ENCODE measurements around the gene GPR183. TPM values are rescaled to one million over a fixed set of nuclear protein-coding genes. Genes with fewer than 3 reads are reported as not detected.
A peak's percentile ranks its signal among the peaks of the same experiment; 100 is the strongest.

GPR183 gene
- total RNA-seq (2021; ENCODE audit: unreplicated experiment) (0.15 TPM), Bru-seq, nascent RNA (percentile 27 among the genes with signal in this experiment), BruChase-seq, experiment 1, labeled RNA remaining after a 2-hour chase (percentile 27 among the genes with signal in this experiment), BruChase-seq, experiment 2, labeled RNA remaining after a 6-hour chase (percentile 35 among the genes with signal in this experiment)
- polyA plus RNA-seq (2012; ENCODE audit: insufficient read length): not detected
- long read RNA-seq: 0 reads

GRCh38 chr13:99307247-99307646 is at the start of gene GPR183:
GPR183 (minus strand) TSS chr13:99307399; CDS start chr13:99296145, 11,254 bp downstream.
- intact Hi-C loops (cut with micrococcal nuclease; ENCODE audit: unreplicated experiment): no loop called here
- H3K9me3 ChIP-seq (ENCODE audit: control insufficient read depth, insufficient read depth, low read depth, low read length): no peaks in the 10 kb centered on the region
- no peaks in the 10 kb centered on the region for H3K27me3 ChIP-seq (ENCODE audit: control insufficient read depth, insufficient read depth, low read length)
- H3K36me3 ChIP-seq (ENCODE audit: control insufficient read depth, insufficient read depth, low read length): no peaks in the 10 kb centered on the region
- POLR2A ChIA-PET: no interaction called here
- H3K27ac ChIP-seq (ENCODE audit: low read length): no peak within 1 kb of the TSS
- no TSS peak for BruUV-seq (replicated peaks)
- CTCF ChIA-PET: no interaction called here
- no peak within 1 kb of the TSS for H3K4me3 ChIP-seq (ENCODE audit: low read depth in 2 of 2, low read length in 2 of 2)
- H3K4me1 ChIP-seq (ENCODE audit: control insufficient read depth, insufficient read depth, low read length): no peaks in the 10 kb centered on the region
- DNase-seq (ENCODE audit: low read depth, low spot score) (no peak), ATAC-seq (no peak)
- TF ChIP-seq REST (IDR thresholded peaks at IDR 0.05; ENCODE audit: insufficient read depth in 1 of 2, low read depth in 2 of 2, low read length in 1 of 2): no peak
- no peak for TF ChIP-seq TCF7L2 (IDR thresholded peaks at IDR 0.05; ENCODE audit: low read depth, low read length)
- TF ChIP-seq SIN3A (IDR thresholded peaks at IDR 0.05; ENCODE audit: borderline replicate concordance, insufficient read depth, low read depth, low read length): no peak
- TF ChIP-seq CTCF (IDR thresholded peaks at IDR 0.05): no peak
- TF ChIP-seq POLR2AphosphoS5 (IDR thresholded peaks at IDR 0.05; ENCODE audit: low read depth, low read length): no peak
- in situ Hi-C loops (cut with HindIII; ENCODE audit: low pct_unique_long_range_greater_than_20kb, low sequenced_read_pairs): no loop called here

- no peak for DNase-seq (ENCODE audit: low read depth, low spot score)
- intact Hi-C loops (cut with micrococcal nuclease; ENCODE audit: unreplicated experiment) (no loop called here), in situ Hi-C loops (cut with HindIII; ENCODE audit: low pct_unique_long_range_greater_than_20kb, low sequenced_read_pairs) (no loop called here)
- CTCF ChIA-PET: no interaction called here
- POLR2A ChIA-PET: no interaction called here
- Histone ChIP-seq H3K36me3 (ENCODE audit: control insufficient read depth, insufficient read depth, low read length) (0 out of 2 replicates have a peak, but pooled peaks cover 2% of the 10 kb centered on the region), H3K9me3 (ENCODE audit: control insufficient read depth, insufficient read depth, low read depth, low read length) (no peaks in the 10 kb centered on the region), H3K4me3 (ENCODE audit: low read depth in 2 of 2, low read length in 2 of 2) (no peak overlapping the region), H3K27me3 (ENCODE audit: control insufficient read depth, insufficient read depth, low read length) (no peaks in the 10 kb centered on the region), H3K4me1 (ENCODE audit: control insufficient read depth, insufficient read depth, low read length) (no peaks in the 10 kb centered on the region), H3K27ac (ENCODE audit: low read length) (no peak overlapping the region)
- BruUV-seq (replicated peaks): no TSS peak
- no peak for ATAC-seq
- TF ChIP-seq SIN3A (IDR thresholded peaks at IDR 0.05; ENCODE audit: borderline replicate concordance, insufficient read depth, low read depth, low read length): no peak
- no peak for TF ChIP-seq TCF7L2 (IDR thresholded peaks at IDR 0.05; ENCODE audit: low read depth, low read length)
- no peak for TF ChIP-seq POLR2AphosphoS5 (IDR thresholded peaks at IDR 0.05; ENCODE audit: low read depth, low read length)
- no peak for TF ChIP-seq REST (IDR thresholded peaks at IDR 0.05; ENCODE audit: insufficient read depth in 1 of 2, low read depth in 2 of 2, low read length in 1 of 2)
- TF ChIP-seq CTCF (IDR thresholded peaks at IDR 0.05): no peak
Measured at GRCh38 chr13:99356262-99357091, 49.3 kb upstream of the GPR183 start.

All from Panc1 (cell line).